Nephron progenitor cell (in vitro differentiated cells): ENCODE measurements around the gene TMPRSS7.
A peak's percentile ranks its signal among the peaks of the same experiment; 100 is the strongest.
"Not testable (repeated sequence)": the region's sequence is repeated elsewhere in the genome, so short reads cannot be mapped to it uniquely, and the experiment has no call there.

Experiments
- DNase-seq: peaks from one replicate; pipeline ENCODE4 v3.0.0; 2021
- H3K27ac Mint-ChIP-seq: 2 replicates; pipeline ENCODE4 v1.8.0; 2021; ENCODE audit warnings: mild to moderate bottlenecking, moderate library complexity, mixed read lengths
- H3K27me3 Mint-ChIP-seq: 2 replicates; pipeline ENCODE4 v1.8.0; 2021; ENCODE audit warnings: mild to moderate bottlenecking, low read depth, mixed read lengths; ENCODE audit not compliant: poor library complexity
- H3K36me3 Mint-ChIP-seq: 2 replicates; pipeline ENCODE4 v1.8.0; 2021; ENCODE audit warnings: low read depth, mixed read lengths
- H3K4me1 Mint-ChIP-seq: 2 replicates; pipeline ENCODE4 v1.8.0; 2021; ENCODE audit warnings: mixed read lengths
- H3K4me3 Mint-ChIP-seq: 2 replicates; pipeline ENCODE4 v1.8.0; 2021; ENCODE audit warnings: mild to moderate bottlenecking, moderate library complexity, mixed read lengths
- H3K9me3 Mint-ChIP-seq: 2 replicates; pipeline ENCODE4 v1.8.0; 2021; ENCODE audit warnings: mild to moderate bottlenecking, moderate library complexity, mixed read lengths
- TF ChIP-seq, protein P1 (sequence below): fragments of 200-600 bp; sonication (generic); IDR thresholded peaks from 2 replicates; pipeline ENCODE4 v1.5.0; 2021; ENCODE audit warnings: antibody characterized with exemption

TMPRSS7 gene

GRCh38 chr3:112056451-112056929 lies 22.0 kb downstream of the TMPRSS7 start:
- no peak overlapping the region for H3K4me3 Mint-ChIP-seq
- no peaks in the 10 kb centered on the region for H3K27me3 Mint-ChIP-seq
- peaks cover 24% of the 10 kb centered on the region for H3K4me1 Mint-ChIP-seq
- H3K36me3 Mint-ChIP-seq = no peaks in the 10 kb centered on the region
- H3K9me3 Mint-ChIP-seq = peaks cover 5% of the 10 kb centered on the region
- no peak for DNase-seq
- H3K27ac Mint-ChIP-seq = no peak overlapping the region
- TF ChIP-seq, protein P1, sequence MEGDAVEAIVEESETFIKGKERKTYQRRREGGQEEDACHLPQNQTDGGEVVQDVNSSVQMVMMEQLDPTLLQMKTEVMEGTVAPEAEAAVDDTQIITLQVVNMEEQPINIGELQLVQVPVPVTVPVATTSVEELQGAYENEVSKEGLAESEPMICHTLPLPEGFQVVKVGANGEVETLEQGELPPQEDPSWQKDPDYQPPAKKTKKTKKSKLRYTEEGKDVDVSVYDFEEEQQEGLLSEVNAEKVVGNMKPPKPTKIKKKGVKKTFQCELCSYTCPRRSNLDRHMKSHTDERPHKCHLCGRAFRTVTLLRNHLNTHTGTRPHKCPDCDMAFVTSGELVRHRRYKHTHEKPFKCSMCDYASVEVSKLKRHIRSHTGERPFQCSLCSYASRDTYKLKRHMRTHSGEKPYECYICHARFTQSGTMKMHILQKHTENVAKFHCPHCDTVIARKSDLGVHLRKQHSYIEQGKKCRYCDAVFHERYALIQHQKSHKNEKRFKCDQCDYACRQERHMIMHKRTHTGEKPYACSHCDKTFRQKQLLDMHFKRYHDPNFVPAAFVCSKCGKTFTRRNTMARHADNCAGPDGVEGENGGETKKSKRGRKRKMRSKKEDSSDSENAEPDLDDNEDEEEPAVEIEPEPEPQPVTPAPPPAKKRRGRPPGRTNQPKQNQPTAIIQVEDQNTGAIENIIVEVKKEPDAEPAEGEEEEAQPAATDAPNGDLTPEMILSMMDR = no peak

- TF ChIP-seq, protein P1 = no peak
- Mint-ChIP-seq H3K27me3 (no peaks in the 10 kb centered on the region), H3K36me3 (no peaks in the 10 kb centered on the region), H3K9me3 (peaks cover 5% of the 10 kb centered on the region), H3K27ac (no peak overlapping the region), H3K4me1 (no peaks in the 10 kb centered on the region), H3K4me3 (no peak overlapping the region)
- DNase-seq = no peak
Measured at GRCh38 chr3:112059497-112059896, 25.0 kb downstream of the TMPRSS7 start.

GRCh38 chr3:112061152-112061551 lies 26.6 kb downstream of the TMPRSS7 start:
- H3K4me3 Mint-ChIP-seq = no peak overlapping the region
- no peaks in the 10 kb centered on the region for H3K27me3 Mint-ChIP-seq
- TF ChIP-seq, protein P1 = no peak
- no peaks in the 10 kb centered on the region for H3K4me1 Mint-ChIP-seq
- peaks cover 5% of the 10 kb centered on the region for H3K9me3 Mint-ChIP-seq
- no peak for DNase-seq
- no peak overlapping the region for H3K27ac Mint-ChIP-seq
- no peaks in the 10 kb centered on the region for H3K36me3 Mint-ChIP-seq

DNA sequence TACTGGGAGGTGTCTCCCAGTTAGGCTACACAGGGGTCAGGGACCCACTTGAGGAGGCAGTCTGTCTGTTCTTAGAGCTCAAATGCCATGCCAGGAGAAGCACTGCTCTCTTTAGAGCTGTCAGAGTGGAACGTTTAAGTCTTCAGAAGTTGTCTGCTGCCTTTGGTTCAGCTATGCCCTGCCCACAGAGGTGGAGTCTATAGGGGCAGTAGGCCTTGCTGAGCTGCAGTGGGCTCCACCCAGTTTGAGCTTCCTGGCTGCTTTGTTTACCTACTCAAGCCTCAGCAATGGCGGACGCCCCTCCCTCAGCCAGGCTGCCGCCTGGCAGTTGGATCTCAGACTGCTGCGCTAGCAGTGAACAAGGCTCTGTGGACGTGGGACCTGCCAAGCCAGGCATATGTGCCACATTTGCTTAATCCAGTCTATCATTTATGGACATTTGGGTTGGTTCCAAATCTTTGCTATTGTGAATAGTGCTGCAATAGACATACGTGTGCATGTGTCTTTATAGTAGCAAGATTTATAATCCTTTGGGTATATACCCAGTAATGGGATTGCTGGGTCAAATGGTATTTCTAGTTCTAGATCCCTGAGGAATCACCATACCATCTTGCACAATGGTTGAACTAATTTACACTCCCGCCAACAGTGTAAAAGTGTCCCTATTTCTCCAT lies 38.0 kb downstream of the TMPRSS7 start:
- H3K4me3 Mint-ChIP-seq, DNase-seq, H3K27me3 Mint-ChIP-seq, H3K36me3 Mint-ChIP-seq, H3K27ac Mint-ChIP-seq: not testable (repeated sequence)
- Mint-ChIP-seq H3K4me1 (peaks cover 17% of the 10 kb centered on the region), H3K9me3 (peaks cover 28% of the 10 kb centered on the region)

DNA sequence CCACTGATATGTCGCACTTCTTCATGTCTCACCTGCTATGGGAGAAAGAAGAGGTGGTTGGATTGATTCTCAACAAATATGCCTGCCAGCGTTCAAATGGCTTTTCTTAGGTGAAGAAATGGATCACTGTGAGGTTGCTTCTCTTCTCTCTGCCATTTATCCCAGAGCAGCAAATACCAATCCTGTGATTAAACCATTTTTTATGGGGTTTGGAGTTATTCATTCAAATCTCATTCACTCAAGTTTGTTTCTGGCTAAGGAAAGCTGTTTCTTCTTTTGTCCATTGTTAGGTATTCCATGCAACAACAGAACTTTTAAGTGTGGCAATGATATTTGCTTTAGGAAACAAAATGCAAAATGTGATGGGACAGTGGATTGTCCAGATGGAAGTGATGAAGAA lies 39.5 kb downstream of the TMPRSS7 start:
- Mint-ChIP-seq H3K4me1 (peaks cover 17% of the 10 kb centered on the region), H3K27me3 (peaks cover 4% of the 10 kb centered on the region), H3K9me3 (peaks cover 16% of the 10 kb centered on the region), H3K27ac (no peak overlapping the region), H3K4me3 (no peak overlapping the region), H3K36me3 (no peaks in the 10 kb centered on the region)
- TF ChIP-seq, protein P1 = no peak
- no peak for DNase-seq

DNA sequence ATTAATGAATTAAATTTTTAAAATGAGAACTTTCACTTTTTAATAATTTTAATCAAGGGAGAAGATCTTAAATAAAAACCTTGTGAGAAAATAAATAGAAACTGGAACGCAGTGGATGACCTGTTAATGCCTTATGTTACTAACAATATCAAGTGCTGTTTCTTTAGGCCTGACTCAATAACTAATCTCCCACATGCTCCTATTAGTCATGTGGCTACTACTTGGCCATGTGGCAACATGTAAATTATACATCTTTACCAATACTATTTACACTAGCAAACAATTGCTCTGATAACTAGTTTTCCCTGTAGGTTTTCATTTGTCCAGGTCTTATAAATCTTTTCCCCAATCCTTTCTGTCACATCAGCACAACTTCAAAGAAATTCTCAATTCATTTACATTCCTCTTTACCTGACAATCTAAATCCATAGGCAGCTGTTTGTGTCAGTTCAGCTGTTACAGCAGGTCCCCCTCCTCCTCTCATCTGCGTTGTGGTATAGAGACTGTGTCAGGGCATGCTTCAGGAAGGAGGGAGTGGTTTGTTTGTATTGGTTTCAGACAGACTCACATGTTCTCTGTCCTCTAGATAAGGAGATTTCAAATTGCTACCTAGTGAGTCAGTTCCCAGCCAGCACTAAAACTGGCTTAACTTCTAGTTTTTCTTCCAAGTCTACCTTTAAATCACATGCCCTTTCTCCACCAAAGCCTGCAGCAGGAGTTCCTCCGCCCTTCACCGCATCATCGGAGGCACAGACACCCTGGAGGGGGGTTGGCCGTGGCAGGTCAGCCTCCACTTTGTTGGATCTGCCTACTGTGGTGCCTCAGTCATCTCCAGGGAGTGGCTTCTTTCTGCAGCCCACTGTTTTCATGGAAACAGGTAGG lies 40.3 kb downstream of the TMPRSS7 start:
- TF ChIP-seq, protein P1 = no peak
- Mint-ChIP-seq H3K4me3 (peak overlapping the region; percentile 11), H3K9me3 (peaks cover 16% of the 10 kb centered on the region), H3K27me3 (peaks cover 4% of the 10 kb centered on the region), H3K36me3 (no peaks in the 10 kb centered on the region), H3K27ac (no peak overlapping the region), H3K4me1 (peaks cover 17% of the 10 kb centered on the region)
- no peak for DNase-seq
